ENCODE measurements around the gene ME1.

Gene ME1

DNA sequence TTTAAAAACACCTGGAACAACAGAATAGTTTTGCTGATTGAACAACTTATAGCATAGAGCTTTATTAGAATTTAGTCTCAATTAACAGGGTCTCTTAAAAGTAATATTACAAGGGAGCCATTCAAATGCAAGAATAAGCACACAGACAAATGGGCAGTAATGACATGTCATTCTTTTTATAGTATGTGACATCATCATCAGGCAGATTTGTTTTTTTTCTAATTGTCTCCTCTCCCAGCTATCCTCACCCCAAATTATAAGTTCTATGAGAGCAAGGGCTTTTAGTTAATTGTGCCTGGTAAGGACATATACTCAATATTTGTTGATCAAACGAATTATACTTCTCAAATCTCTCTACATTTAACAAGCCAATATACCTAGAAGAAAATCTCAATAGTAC lies 248.7 kb downstream of the ME1 start:
- peaks cover 38% of the 10 kb centered on the region for H3K36me3 ChIP-seq

DNA sequence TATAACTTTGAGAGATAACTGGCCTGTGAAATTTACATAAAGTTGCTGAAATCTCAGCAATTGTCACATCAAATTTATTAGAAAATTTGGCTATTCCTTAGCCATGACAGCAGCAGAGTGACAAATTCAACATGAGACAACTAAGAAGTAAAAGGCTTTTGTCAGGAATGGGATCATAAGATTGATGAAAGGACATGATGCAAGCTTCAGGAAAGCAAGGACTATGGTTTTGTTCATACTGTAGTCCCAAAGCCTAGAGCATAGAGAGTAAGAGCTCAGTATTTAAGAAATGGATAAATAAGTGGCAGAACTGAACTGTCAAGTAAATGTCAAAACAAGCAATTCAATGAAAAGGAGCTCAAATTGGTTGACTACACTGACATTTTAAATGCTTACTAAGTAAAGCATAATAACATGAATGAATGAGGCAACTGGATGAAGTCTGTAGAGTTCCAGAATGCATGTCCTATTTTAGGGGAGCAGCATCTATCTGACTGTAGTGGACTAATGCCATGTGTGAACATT lies 250.4 kb downstream of the ME1 start:
- TF ChIP-seq Cebpa-rat (IDR thresholded peaks at IDR 0.05) = no peak
- Histone ChIP-seq H3K27me3 (no peaks in the 10 kb centered on the region), H3K4me3 (no peak overlapping the region), H3K27ac (no peak overlapping the region), H3K9ac (no peak overlapping the region), H3K4me2 (no peak overlapping the region), H3K36me3 (peaks cover 30% of the 10 kb centered on the region), H3K4me1 (no peaks in the 10 kb centered on the region), H3K9me3 (no peaks in the 10 kb centered on the region), H4K20me1 (no peaks in the 10 kb centered on the region)

More for the DNA sequence above, 248.7 kb downstream of the ME1 start:
- no peaks in the 10 kb centered on the region for H3K4me1 ChIP-seq
- no peak overlapping the region for H3K4me3 ChIP-seq
- H3K9ac ChIP-seq = no peak overlapping the region
- no peaks in the 10 kb centered on the region for H3K9me3 ChIP-seq
- no peak for TF ChIP-seq Cebpa-rat (IDR thresholded peaks at IDR 0.05)
- no peak overlapping the region for H3K4me2 ChIP-seq
- no peak overlapping the region for H3K27ac ChIP-seq
- no peaks in the 10 kb centered on the region for H4K20me1 ChIP-seq
- no peaks in the 10 kb centered on the region for H3K27me3 ChIP-seq

DNA sequence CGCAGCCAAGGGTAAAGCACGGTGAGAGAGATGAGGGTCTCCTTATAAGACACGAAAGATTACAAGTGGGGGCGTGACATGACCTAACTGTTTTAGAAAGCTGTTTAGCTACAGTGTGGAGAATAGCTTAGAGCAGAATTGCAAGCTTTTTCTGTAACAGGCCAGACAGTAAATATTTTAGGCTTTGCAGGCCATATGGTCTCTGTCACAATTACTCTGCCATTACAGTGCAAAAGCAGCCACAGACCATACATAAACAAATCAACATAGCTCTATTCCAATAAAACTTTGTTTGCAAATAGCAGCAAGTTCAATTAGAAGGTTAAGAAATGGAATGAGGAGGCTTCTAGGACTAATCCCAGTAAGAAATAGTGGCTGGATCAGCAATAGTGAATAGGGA lies 254.6 kb downstream of the ME1 start:
- Histone ChIP-seq H3K9me3 (no peaks in the 10 kb centered on the region), H3K36me3 (peaks cover 29% of the 10 kb centered on the region), H3K27ac (no peak overlapping the region), H4K20me1 (no peaks in the 10 kb centered on the region), H3K4me1 (no peaks in the 10 kb centered on the region), H3K4me2 (no peak overlapping the region), H3K9ac (no peak overlapping the region), H3K4me3 (no peak overlapping the region), H3K27me3 (no peaks in the 10 kb centered on the region)
- no peak for TF ChIP-seq Cebpa-rat (IDR thresholded peaks at IDR 0.05)

DNA sequence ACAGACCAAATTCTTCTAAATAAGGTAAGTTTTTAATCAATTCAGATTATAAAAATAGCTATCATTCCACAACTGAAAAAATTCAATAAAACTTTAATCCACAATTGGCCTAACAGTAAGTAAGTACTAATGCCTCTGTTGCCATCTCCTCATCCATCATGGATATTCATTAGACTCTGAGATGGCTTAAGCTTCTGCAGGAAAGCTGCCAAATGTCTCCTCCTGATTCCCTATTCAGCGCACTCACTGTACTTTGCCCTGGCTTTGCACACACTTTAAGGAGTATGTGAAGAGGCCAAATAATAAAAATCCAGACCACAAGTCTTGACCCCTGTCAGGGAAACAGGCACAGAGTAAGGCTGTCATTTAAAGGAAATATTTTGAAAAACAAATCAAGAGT lies 261.3 kb downstream of the ME1 start:
- Histone ChIP-seq H3K4me1 (no peaks in the 10 kb centered on the region), H3K9me3 (no peaks in the 10 kb centered on the region), H4K20me1 (no peaks in the 10 kb centered on the region), H3K4me2 (no peak overlapping the region), H3K9ac (no peak overlapping the region), H3K4me3 (no peak overlapping the region), H3K27me3 (no peaks in the 10 kb centered on the region), H3K36me3 (peaks cover 73% of the 10 kb centered on the region), H3K27ac (no peak overlapping the region)
- no peak for TF ChIP-seq Cebpa-rat (IDR thresholded peaks at IDR 0.05)

DNA sequence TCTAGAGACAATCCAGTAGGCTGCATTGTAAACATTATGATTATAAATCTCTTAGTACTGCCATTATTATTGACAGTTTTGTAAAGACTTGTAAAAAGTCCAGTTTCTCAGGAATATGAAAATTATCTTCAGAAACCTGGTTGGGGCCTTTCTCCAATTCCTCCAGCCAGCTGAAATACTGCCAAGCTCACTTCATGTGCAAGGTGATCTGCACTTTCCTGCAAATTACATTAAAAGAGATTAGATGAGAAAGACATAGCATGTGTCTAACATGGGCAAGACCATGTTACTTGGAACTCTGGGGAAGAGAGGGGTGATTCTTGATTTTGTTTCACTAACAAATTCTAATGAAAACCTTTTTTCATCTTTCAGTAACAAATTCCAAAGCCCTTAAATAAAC lies 261.7 kb downstream of the ME1 start:
- Histone ChIP-seq H3K4me2 (no peak overlapping the region), H3K36me3 (peaks cover 75% of the 10 kb centered on the region), H3K9me3 (no peaks in the 10 kb centered on the region)

DNA sequence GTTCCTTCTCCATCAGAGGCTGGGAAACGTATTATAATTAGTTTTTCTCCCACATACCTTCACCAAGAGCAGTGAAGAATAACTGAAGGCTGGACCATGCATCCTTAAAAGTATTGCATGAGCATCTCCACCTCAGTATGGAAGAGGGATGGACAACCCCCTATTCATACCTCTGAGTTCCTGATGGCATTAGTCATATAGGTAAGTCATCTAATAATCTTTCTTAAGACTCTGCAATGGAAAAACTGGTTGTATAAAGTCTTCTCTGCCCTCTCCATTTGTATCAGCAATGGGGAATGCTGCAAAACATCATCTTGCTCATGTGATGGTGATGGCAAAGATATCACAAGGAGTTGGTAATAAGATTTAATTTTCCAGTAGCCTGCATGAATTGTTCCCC lies 262.3 kb downstream of the ME1 start:
- Histone ChIP-seq H3K36me3 (peaks cover 73% of the 10 kb centered on the region), H3K27ac (no peak overlapping the region), H3K9ac (no peak overlapping the region), H3K4me2 (no peak overlapping the region), H4K20me1 (no peaks in the 10 kb centered on the region), H3K27me3 (no peaks in the 10 kb centered on the region), H3K4me3 (no peak overlapping the region), H3K9me3 (no peaks in the 10 kb centered on the region), H3K4me1 (no peaks in the 10 kb centered on the region)
- TF ChIP-seq Cebpa-rat (IDR thresholded peaks at IDR 0.05) = no peak

More for the DNA sequence above, 261.7 kb downstream of the ME1 start:
- Histone ChIP-seq H3K27me3 (no peaks in the 10 kb centered on the region), H3K27ac (no peak overlapping the region), H3K9ac (no peak overlapping the region), H3K4me3 (no peak overlapping the region), H3K4me1 (no peaks in the 10 kb centered on the region), H4K20me1 (no peaks in the 10 kb centered on the region)
- TF ChIP-seq Cebpa-rat (IDR thresholded peaks at IDR 0.05) = no peak

DNA sequence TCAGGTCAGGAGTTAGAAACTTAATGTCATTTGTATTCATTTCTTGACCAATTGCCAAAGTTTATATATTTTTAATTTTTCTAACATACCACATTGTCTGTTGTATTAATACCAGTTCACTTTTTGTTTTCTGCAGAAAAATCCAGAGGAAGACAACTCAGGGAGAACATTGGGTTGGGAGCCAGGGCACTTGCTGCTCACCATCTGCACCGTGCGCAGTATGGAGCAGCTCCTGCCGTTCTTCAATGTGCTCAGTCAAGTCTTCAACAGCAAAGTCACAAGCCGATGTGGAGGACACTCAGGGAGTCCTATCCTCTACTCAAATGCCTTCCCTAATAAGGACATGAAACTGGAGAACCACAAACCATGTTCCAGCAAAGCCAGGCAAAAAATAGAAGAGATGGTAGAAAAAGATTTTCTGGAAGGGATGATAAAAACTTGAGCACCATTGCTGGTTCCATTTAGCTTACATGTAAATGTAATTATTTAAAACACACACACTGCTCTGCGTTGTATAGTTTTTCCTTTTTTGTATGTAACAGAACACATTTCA lies 263.0 kb downstream of the ME1 start:
- TF ChIP-seq Cebpa-rat (IDR thresholded peaks at IDR 0.05) = no peak
- H3K9ac ChIP-seq = no peak overlapping the region
- H4K20me1 ChIP-seq = no peaks in the 10 kb centered on the region
- H3K4me2 ChIP-seq = no peak overlapping the region
- H3K36me3 ChIP-seq = peaks cover 70% of the 10 kb centered on the region
- H3K4me3 ChIP-seq = no peak overlapping the region
- H3K27me3 ChIP-seq = no peaks in the 10 kb centered on the region
- no peaks in the 10 kb centered on the region for H3K9me3 ChIP-seq
- no peak overlapping the region for H3K27ac ChIP-seq
- H3K4me1 ChIP-seq = no peaks in the 10 kb centered on the region

All from BLaER1 (cell line).